ENCODE measurements around the gene TUBB6. TPM values are rescaled to one million over a fixed set of nuclear protein-coding genes. Genes with fewer than 3 reads are reported as not detected.
A peak's percentile ranks its signal among the peaks of the same experiment; 100 is the strongest.

TUBB6 gene
- total RNA-seq, 4 donors from 2014 or later: 316 to 921 (median 720) TPM

DNA sequence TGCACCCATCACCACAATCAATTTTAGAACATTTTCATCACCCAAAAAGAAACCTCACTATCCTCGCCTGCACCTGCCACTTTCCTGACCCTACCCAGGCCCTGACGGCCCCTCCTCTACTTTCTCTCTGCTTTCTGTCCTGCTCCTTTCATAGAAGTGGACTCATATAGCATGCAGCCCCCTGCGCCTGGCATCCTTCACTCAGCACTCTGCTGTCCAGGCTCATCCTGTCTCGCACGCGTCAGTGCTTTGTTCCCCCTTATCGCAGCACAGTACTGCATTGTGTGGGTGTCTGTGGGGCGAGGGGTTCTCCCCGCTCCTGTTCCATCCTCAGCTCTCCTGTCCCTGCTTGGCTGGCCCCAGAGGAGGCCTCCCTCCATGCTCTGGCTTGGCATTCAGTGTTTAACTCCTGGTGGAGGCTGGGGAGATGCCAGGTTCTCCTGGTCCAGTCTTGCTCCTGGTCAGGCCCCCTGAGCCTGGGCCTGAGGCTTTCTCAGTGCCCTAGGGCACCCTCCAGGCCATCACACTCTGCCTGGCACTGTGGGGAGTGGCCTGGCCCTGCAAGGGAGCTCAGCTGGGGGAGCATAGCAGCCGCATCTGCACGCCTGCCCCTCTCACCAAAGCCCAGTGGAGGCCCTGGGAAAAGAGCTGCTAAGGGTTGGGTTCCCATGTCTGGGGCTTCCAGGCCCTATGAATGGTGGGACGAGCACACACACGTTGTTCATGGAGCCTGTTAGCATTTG lies 6.6 kb upstream of the TUBB6 start:
- DNase-seq (ENCODE audit: low spot score) (peak; percentile 17), ATAC-seq (ENCODE audit: low FRiP score) (no peak)
- no peak for TF ChIP-seq CTCF (IDR thresholded peaks at IDR 0.05)

GRCh38 chr18:12302391-12303147 lies 5.5 kb upstream of the TUBB6 start:
- ATAC-seq (ENCODE audit: low FRiP score): no peak
- TF ChIP-seq CTCF (IDR thresholded peaks at IDR 0.05): no peak
- peak; percentile 10 for DNase-seq (ENCODE audit: low spot score)

GRCh38 chr18:12304351-12305210 lies 3.5 kb upstream of the TUBB6 start:
- DNase-seq (ENCODE audit: low spot score) (peak; percentile 23), ATAC-seq (ENCODE audit: low FRiP score) (no peak)
- TF ChIP-seq CTCF (IDR thresholded peaks at IDR 0.05): no peak

GRCh38 chr18:12305211-12305610 lies 2.8 kb upstream of the TUBB6 start:
- ATAC-seq (ENCODE audit: low FRiP score) (no peak), DNase-seq (ENCODE audit: low spot score) (peak; percentile 10)
- TF ChIP-seq CTCF (IDR thresholded peaks at IDR 0.05): no peak

DNA sequence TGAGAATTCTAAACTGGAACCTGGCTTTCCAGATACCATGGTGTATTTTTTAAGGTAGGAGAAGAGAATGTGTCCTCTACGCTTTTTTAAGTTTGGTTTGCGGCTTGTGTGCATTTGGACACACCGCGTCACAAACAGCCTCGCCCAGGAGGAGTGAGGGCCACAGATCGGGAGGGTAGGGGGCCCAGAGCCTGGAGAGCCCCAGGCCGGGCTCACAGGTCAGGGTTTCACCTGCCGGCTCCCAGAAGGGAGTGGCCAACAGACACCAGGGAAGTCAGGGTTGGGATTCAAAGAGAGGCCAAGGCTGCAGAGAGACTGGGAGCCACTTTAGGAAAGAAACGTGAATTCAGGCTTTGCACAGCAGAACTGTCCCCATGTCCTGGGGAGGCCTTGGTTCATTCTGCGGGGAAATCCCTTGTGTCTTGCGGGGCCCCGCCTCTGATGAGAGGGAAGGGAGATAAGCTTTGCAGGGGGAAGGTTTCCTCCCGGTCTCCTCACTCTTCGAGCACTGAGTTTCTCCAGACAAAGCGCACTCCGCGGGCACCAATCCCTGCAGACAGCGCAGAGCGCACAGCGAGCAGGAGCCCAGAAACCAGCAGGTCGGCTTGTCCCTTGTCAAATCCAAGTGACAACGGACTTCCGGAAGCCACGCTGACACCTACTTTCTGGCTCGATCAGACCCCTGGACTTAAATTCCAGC lies 2.0 kb upstream of the TUBB6 start:
- peak; percentile 14 for DNase-seq (ENCODE audit: low spot score)
- ATAC-seq (ENCODE audit: low FRiP score): no peak
- no peak for TF ChIP-seq CTCF (IDR thresholded peaks at IDR 0.05)
